ENCODE results near the gene MDN1.

Gene MDN1

GRCh38 chr6:89777455-89777854, 42.1 kb downstream of the MDN1 start:
- Histone ChIP-seq H3K36me3 (ENCODE audit: low read depth) (peaks cover 68% of the 10 kb centered on the region), H3K4me3 (ENCODE audit: severe bottlenecking) (no peak overlapping the region), H3K9me3 (ENCODE audit: severe bottlenecking) (no peaks in the 10 kb centered on the region), H3K27me3 (ENCODE audit: insufficient read depth, poor library complexity, severe bottlenecking) (no peaks in the 10 kb centered on the region), H3K27ac (ENCODE audit: poor library complexity, severe bottlenecking) (no peak overlapping the region), H3K4me1 (ENCODE audit: insufficient read depth, poor library complexity, severe bottlenecking) (no peaks in the 10 kb centered on the region)
- ATAC-seq (ENCODE audit: low read depth) = no peak
- TF ChIP-seq CTCF (IDR thresholded peaks at IDR 0.05; ENCODE audit: poor library complexity, severe bottlenecking) = no peak
- DNase-seq (ENCODE audit: low spot score) = no peak

GRCh38 chr6:89776583-89777233, 42.9 kb downstream of the MDN1 start:
- H3K4me1 ChIP-seq (ENCODE audit: insufficient read depth, poor library complexity, severe bottlenecking) = no peaks in the 10 kb centered on the region
- no peak for TF ChIP-seq CTCF (IDR thresholded peaks at IDR 0.05; ENCODE audit: poor library complexity, severe bottlenecking)
- no peaks in the 10 kb centered on the region for H3K27me3 ChIP-seq (ENCODE audit: insufficient read depth, poor library complexity, severe bottlenecking)
- ATAC-seq (ENCODE audit: low read depth) (no peak), DNase-seq (ENCODE audit: low spot score) (no peak)
- H3K4me3 ChIP-seq (ENCODE audit: severe bottlenecking) = no peak overlapping the region
- no peak overlapping the region for H3K27ac ChIP-seq (ENCODE audit: poor library complexity, severe bottlenecking)
- H3K9me3 ChIP-seq (ENCODE audit: severe bottlenecking) = no peaks in the 10 kb centered on the region
- H3K36me3 ChIP-seq (ENCODE audit: low read depth) = peaks cover 69% of the 10 kb centered on the region

GRCh38 chr6:89775150-89775549, 44.4 kb downstream of the MDN1 start:
- DNase-seq (ENCODE audit: low spot score) = no peak
- no peak for ATAC-seq (ENCODE audit: low read depth)
- H3K4me1 ChIP-seq (ENCODE audit: insufficient read depth, poor library complexity, severe bottlenecking) = no peaks in the 10 kb centered on the region
- H3K4me3 ChIP-seq (ENCODE audit: severe bottlenecking) = no peak overlapping the region
- peaks cover 72% of the 10 kb centered on the region for H3K36me3 ChIP-seq (ENCODE audit: low read depth)
- H3K27me3 ChIP-seq (ENCODE audit: insufficient read depth, poor library complexity, severe bottlenecking) = no peaks in the 10 kb centered on the region
- H3K27ac ChIP-seq (ENCODE audit: poor library complexity, severe bottlenecking) = no peak overlapping the region
- no peaks in the 10 kb centered on the region for H3K9me3 ChIP-seq (ENCODE audit: severe bottlenecking)
- TF ChIP-seq CTCF (IDR thresholded peaks at IDR 0.05; ENCODE audit: poor library complexity, severe bottlenecking) = no peak

DNA sequence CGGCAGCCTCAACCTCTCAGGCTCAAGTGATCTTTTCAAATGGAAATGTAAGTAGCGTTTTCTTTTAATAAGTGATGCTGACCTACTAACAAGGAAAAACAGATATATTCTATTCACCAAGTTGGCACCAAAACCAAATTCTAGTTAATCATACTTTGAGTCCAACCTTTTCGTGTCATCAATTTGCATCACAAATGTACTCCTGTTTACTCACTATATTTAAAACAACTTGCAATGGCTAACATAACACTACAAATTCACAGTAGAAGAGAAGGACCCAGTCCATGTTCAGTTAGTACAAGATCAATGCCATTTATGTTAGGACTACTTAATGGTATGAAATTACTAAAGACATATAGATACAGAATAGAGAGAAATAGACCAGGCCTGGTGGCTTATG, 50.0 kb downstream of the MDN1 start:
- DNase-seq (ENCODE audit: low spot score) (no peak), ATAC-seq (ENCODE audit: low read depth) (no peak)
- Histone ChIP-seq H3K9me3 (ENCODE audit: severe bottlenecking) (no peaks in the 10 kb centered on the region), H3K27me3 (ENCODE audit: insufficient read depth, poor library complexity, severe bottlenecking) (no peaks in the 10 kb centered on the region), H3K4me1 (ENCODE audit: insufficient read depth, poor library complexity, severe bottlenecking) (no peaks in the 10 kb centered on the region), H3K36me3 (ENCODE audit: low read depth) (peaks cover 75% of the 10 kb centered on the region), H3K27ac (ENCODE audit: poor library complexity, severe bottlenecking) (no peak overlapping the region), H3K4me3 (ENCODE audit: severe bottlenecking) (no peak overlapping the region)
- TF ChIP-seq CTCF (IDR thresholded peaks at IDR 0.05; ENCODE audit: poor library complexity, severe bottlenecking) = no peak

GRCh38 chr6:89768324-89768723, 51.3 kb downstream of the MDN1 start:
- TF ChIP-seq CTCF (IDR thresholded peaks at IDR 0.05; ENCODE audit: poor library complexity, severe bottlenecking) = no peak
- DNase-seq (ENCODE audit: low spot score) (no peak), ATAC-seq (ENCODE audit: low read depth) (no peak)
- no peaks in the 10 kb centered on the region for H3K4me1 ChIP-seq (ENCODE audit: insufficient read depth, poor library complexity, severe bottlenecking)
- no peak overlapping the region for H3K27ac ChIP-seq (ENCODE audit: poor library complexity, severe bottlenecking)
- no peaks in the 10 kb centered on the region for H3K27me3 ChIP-seq (ENCODE audit: insufficient read depth, poor library complexity, severe bottlenecking)
- H3K4me3 ChIP-seq (ENCODE audit: severe bottlenecking) = no peak overlapping the region
- peaks cover 68% of the 10 kb centered on the region for H3K36me3 ChIP-seq (ENCODE audit: low read depth)
- no peaks in the 10 kb centered on the region for H3K9me3 ChIP-seq (ENCODE audit: severe bottlenecking)
